Brain microvascular endothelial cell (primary cell): ENCODE results near the gene FSTL4.

Source experiments
- DNase-seq: peaks from one replicate; pipeline ENCODE4 v3.0.0-alpha.2; 2020
- H3K27ac ChIP-seq: fragments of 250-450 bp; sonication (Bioruptor Pico); 2 replicates; pipeline ENCODE4 v1.5.1; 2020; ENCODE audit warnings: mild to moderate bottlenecking, moderate library complexity
- H3K27me3 ChIP-seq: fragments of 250-450 bp; sonication (Bioruptor Pico); replicated peaks from 2 replicates; pipeline ENCODE4 v1.5.1; 2020; ENCODE audit warnings: mild to moderate bottlenecking
- H3K36me3 ChIP-seq: fragments of 250-450 bp; sonication (Bioruptor Pico); replicated peaks from 2 replicates; pipeline ENCODE4 v1.5.1; 2020; ENCODE audit warnings: mild to moderate bottlenecking
- H3K4me3 ChIP-seq: 2 replicates; pipeline ENCODE4 v1.5.1; 2011; ENCODE audit warnings: low read depth, mild to moderate bottlenecking, control low read depth, low read length, moderate library complexity
- CTCF ChIP-seq: IDR thresholded peaks from 2 replicates; pipeline ENCODE4 v1.5.1; 2011; ENCODE audit warnings: low read depth, mild to moderate bottlenecking, moderate library complexity, low read length, control low read depth, inconsistent platforms; ENCODE audit errors: missing control alignments
- in situ Hi-C: cut with HindIII; loops from 2 replicates; pipeline ENCODE4 v1.10.0; 2017; ENCODE audit warnings: low sequenced_read_pairs, low pct_ligation_motif_present

The FSTL4 gene

GRCh38 chr5:133292300-133292699 lies 320.0 kb downstream of the FSTL4 start:
- in situ Hi-C loops: loop anchor here (25.0 kb wide), 1 partner anchor 180 kb away; no protein-coding TSS in a partner anchor
- Histone ChIP-seq H3K4me3 (no peak overlapping the region), H3K27me3 (no peaks in the 10 kb centered on the region), H3K36me3 (no peaks in the 10 kb centered on the region), H3K27ac (no peak overlapping the region)
- DNase-seq: no peak
- TF ChIP-seq CTCF: no peak

DNA sequence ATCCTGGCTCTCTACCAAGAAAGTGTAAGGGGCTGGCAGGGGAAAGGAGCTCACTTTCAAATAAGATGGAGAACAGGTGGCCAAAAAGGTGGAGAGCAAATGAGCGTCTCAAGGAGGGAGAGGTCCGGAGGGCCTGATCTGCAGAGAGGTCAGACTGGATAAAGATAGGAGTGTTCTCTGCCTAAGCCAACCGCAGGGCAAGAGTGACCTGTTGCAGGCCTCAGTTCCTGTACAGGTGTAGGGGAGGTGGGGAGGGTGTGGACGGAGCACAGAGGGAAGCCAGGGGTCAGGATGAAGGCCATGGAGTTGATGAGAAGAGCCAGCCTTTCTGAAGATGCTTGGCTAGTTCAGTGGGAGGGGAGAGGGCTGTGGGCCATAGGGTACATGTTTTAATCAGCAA lies 320.8 kb downstream of the FSTL4 start:
- no peak for DNase-seq
- Histone ChIP-seq H3K27ac (no peak overlapping the region), H3K4me3 (no peak overlapping the region), H3K36me3 (no peaks in the 10 kb centered on the region), H3K27me3 (no peaks in the 10 kb centered on the region)
- in situ Hi-C loops: loop anchor here (25.0 kb wide), 1 partner anchor 179 kb away; no protein-coding TSS in a partner anchor
- no peak for TF ChIP-seq CTCF

GRCh38 chr5:133290669-133291240 lies 321.6 kb downstream of the FSTL4 start:
- no peaks in the 10 kb centered on the region for H3K36me3 ChIP-seq
- no peaks in the 10 kb centered on the region for H3K27me3 ChIP-seq
- no peak for TF ChIP-seq CTCF
- DNase-seq: no peak
- no peak overlapping the region for H3K4me3 ChIP-seq
- in situ Hi-C loops: loop anchor here (25.0 kb wide), 1 partner anchor 178 kb away; no protein-coding TSS in a partner anchor
- H3K27ac ChIP-seq: no peak overlapping the region

DNA sequence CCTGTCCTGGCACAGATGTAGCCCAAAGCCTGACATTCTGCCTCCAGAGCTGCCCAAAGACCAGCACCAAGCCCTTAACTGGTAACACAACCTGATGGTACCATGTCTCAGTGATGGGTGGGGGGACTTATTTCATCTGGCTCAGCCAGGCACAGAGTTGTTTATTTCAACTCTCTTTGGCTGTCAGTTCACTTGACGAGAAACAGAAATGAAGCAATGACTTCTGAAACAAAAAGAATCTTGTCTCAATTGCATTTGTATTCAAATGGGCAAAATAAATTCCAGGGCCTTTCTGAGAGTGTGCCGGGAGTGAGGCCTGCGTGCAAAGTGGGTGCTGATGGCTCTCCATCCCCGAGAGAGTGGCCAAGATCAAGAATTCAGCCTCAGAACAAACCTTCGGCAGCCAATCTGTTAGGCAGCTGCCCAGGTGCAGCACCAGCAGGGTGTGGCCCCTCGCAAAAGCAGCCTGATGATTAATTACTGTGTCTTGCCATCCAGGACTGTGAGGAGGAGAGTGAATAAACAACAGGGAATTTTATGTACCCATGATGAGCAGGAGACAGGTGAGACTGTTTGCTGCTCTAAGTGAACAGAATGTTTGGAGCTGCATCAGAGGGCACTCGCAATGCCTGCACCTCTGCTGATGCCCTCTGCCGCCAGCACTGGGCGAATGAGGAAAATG lies 322.5 kb downstream of the FSTL4 start:
- TF ChIP-seq CTCF: no peak
- in situ Hi-C loops: loop anchor here (25.0 kb wide), 1 partner anchor 178 kb away; no protein-coding TSS in a partner anchor
- no peak overlapping the region for H3K4me3 ChIP-seq
- H3K27me3 ChIP-seq: no peaks in the 10 kb centered on the region
- H3K36me3 ChIP-seq: no peaks in the 10 kb centered on the region
- DNase-seq: no peak
- H3K27ac ChIP-seq: no peak overlapping the region

DNA sequence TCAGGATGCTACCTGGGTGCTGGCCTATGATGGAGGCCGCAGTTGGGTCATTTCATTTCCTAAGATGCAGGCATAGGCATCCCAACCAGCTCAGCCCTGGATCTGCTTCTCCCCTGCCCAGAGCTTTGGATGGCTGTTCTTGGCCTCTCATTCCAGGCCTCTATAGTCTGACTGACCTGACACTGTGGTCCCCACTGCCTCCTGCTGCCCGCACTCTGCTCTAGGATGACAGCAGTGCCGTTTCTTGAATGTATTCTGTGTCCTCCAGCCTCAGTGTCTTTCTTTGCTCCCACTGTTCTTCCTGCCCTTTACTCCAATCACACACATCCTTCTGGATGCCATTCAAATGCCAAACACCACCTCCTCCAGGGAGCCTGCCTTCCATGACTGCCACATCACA lies 324.8 kb downstream of the FSTL4 start:
- no peak overlapping the region for H3K4me3 ChIP-seq
- no peaks in the 10 kb centered on the region for H3K36me3 ChIP-seq
- in situ Hi-C loops: loop anchor here (25.0 kb wide), 1 partner anchor 175 kb away; no protein-coding TSS in a partner anchor
- no peaks in the 10 kb centered on the region for H3K27me3 ChIP-seq
- DNase-seq: peak; percentile 32
- TF ChIP-seq CTCF: peak; percentile 86
- H3K27ac ChIP-seq: no peak overlapping the region

- no peak for TF ChIP-seq CTCF
- H3K36me3 ChIP-seq: no peaks in the 10 kb centered on the region
- no peak overlapping the region for H3K4me3 ChIP-seq
- H3K27ac ChIP-seq: no peak overlapping the region
- DNase-seq: no peak
- no peaks in the 10 kb centered on the region for H3K27me3 ChIP-seq
- in situ Hi-C loops: loop anchor here (25.0 kb wide), 1 partner anchor 174 kb away; no protein-coding TSS in a partner anchor
Measured at GRCh38 chr5:133286483-133286882, 325.9 kb downstream of the FSTL4 start.
